ENCODE data around the gene RSF1.

- no peak for TF ChIP-seq CTCF (IDR thresholded peaks at IDR 0.05; ENCODE audit: poor library complexity)
- TF ChIP-seq EZH2 (IDR thresholded peaks at IDR 0.05; ENCODE audit: borderline replicate concordance), result no peak
- no peak for TF ChIP-seq EZH2phosphoT487 (IDR thresholded peaks at IDR 0.05; ENCODE audit: low read depth, severe bottlenecking, unreplicated experiment)
Observed at GRCh38 chr11:77710358-77710757, 110.2 kb downstream of the RSF1 start.
